ENCODE measurements around the gene CEP290.
A peak's percentile ranks its signal among the peaks of the same experiment; 100 is the strongest.
"Not testable (repeated sequence)": the region's sequence is repeated elsewhere in the genome, so short reads cannot be mapped to it uniquely, and the experiment has no call there.

The CEP290 gene

DNA sequence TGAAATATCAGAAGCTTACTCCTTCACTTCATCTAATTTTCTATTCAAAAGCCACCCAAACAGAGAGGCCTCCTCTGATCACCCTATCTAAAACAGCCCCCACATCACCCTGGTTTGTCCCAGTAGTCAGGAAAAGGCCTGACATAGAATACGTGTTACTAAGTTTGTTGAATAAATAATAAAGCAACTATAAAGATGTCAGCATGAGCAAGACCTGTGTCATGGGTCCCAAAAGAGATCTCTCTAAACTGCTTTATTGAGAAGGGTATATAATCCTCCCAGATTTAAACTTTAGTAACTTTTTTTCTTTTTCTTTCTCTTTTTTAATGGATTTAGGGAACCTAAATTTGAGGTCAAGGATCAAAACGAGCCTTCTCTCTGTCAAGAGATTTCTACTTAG, 85.3 kb downstream of the CEP290 start:
- DNase-seq (ENCODE audit: low read depth, low spot score): no peak

DNA sequence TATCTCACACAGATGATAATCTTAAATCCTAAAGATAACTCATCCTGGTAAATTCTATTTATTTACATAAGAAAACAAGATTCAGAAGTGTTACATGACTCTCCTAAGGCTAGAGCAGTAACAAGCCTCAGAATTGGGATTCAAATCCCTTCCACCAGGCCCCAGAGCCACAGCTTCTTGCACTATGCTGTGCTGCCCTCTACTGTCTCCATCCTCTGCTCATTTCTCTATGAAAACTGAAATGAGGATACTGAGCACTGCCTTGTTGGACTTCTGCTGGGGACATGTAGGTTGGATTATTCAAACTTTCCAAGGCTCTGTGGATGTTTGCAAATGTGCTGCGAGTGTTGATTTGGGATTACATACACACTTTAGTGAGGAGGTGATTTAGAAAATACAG, 89.2 kb downstream of the CEP290 start:
- DNase-seq (ENCODE audit: low read depth, low spot score): peak; percentile 45

DNA sequence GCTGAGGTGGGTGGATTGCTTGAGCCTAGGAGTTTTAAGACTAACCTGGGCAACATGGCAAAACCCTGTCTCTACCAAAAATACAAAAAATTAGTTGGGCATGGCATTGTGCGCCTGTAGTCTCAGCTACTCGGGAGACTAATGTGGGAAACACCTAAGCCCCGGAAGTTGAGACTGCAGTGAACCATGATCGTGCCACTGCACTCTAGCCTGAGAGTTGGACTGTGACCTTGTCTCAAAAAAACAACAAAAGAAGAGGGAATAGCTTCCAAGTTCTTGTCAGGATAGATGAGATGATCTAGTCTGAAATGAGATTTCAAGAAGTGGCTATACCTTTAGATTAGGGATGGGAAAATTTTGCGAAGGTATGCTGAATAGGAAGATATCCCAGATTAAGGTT, 97.9 kb downstream of the CEP290 start:
- no peak for DNase-seq (ENCODE audit: low read depth, low spot score)

DNA sequence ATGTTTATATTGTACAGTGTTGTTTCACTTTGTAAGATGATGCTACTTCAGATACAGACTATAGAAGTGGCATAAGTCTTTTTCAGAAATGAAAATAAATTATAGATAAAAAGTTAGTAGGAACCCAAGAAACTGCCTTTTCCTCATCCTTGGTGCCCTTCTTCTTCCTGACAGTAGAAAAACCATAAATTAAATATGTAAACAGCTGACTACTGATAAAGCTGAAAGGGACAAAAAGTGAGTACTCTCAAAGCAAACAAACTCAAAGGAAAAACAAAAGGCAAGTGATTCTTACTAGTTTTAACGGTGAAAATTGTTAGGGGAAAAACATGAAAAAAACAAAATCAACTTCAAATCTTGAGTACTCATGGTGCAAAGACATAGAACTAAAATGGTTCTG, 104.1 kb downstream of the CEP290 start:
- no peak for DNase-seq (ENCODE audit: low read depth, low spot score)

DNA sequence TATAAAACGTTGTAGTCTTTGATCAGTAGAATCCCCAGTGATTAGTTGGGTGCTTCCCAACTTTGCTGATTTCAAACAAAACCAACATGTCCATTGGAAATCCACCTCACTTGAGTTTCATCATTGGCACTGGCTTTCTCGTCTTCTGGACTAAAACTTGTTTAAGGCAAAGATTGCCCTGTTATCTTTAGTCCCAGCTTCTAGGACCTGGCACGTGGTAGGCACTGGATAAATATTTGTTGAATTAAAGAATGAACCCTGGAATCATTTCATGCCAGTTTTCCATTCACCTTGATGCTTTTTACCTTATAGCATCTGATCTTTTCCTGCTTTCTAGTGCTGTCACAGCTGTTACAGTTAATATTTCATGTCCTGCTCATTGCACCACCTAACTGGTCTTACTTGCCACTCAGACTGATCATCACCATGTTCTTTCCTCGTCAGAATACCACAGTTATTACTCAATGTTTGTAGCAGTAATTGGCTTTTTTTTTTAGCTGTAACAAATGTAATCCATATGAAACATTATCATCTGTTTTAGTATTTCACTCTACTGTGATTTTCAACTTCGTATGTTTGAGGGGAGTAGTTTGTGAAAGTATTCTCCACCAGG, 105.4 kb downstream of the CEP290 start:
- DNase-seq (ENCODE audit: low read depth, low spot score): peak; percentile 20

DNA sequence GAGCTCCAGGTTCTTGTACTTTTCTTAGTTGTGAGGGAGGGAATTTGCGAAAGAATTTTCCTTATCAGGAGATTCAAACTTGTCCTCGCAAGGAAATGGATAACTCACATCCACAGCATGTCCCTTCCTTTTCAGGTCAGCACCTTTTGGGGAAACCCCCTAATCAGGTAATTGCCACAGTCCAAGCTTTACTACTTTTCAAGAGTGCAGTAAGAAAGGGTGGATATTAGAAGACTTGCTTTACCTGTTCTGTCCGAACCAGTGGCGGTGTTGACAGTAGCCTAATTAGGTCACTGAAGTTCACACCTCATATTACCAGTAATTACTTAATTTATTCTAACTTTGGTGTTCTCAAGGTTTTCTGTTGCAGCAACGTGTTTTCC, 106.0 kb downstream of the CEP290 start:
- DNase-seq (ENCODE audit: low read depth, low spot score): no peak

DNA sequence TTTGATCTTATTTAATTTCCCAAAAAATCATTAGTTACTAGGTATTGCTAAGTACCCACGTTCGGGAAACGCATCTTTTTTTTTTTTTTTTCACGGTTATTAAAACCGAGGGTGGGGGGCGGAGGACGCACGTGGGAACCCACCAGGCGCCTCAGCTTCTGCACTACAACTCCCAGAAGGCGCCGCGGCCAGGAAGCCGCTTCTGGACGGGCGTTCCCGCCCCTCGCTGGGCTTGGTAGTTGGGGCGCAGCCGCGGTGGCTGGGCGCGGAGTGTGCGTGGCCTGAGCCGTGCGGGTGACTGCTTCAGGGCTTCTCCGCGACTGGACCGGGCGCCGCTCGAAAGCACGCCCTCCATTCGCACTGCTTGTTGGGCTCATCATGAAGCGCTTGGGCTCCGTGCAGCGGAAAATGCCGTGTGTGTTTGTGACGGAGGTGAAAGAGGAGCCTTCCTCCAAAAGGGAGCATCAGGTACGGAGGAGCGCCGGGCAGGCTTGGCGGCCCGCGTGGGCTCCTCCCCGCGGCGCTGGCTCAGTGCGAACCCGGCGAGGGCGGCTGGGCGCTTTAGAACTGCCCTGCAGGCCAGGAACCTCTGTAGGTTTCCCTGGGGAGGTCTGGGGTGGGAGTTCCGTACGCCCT, 106.5 kb downstream of the CEP290 start:
- peak; percentile 94 for DNase-seq (ENCODE audit: low read depth, low spot score)

DNA sequence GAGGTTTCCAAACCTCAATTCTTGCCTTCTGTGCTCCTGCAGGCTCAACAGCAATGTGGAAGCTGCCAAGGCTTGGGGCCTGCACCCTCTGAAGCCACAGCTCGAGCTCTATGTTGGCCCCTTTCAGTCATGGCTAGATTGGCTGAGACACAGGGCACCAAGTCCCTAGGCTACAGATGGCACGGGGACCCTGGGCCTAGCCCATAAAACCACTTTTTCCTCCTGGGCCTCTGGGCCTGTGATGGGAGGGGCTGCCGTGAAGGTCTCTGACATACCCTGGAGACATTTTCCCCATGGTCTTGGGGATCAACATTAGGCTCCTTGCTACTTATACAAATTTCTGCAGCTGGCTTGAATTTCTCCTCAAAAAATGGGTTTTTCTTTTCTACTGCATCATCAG, 110.7 kb downstream of the CEP290 start:
- DNase-seq (ENCODE audit: low read depth, low spot score): not testable (repeated sequence)

DNA sequence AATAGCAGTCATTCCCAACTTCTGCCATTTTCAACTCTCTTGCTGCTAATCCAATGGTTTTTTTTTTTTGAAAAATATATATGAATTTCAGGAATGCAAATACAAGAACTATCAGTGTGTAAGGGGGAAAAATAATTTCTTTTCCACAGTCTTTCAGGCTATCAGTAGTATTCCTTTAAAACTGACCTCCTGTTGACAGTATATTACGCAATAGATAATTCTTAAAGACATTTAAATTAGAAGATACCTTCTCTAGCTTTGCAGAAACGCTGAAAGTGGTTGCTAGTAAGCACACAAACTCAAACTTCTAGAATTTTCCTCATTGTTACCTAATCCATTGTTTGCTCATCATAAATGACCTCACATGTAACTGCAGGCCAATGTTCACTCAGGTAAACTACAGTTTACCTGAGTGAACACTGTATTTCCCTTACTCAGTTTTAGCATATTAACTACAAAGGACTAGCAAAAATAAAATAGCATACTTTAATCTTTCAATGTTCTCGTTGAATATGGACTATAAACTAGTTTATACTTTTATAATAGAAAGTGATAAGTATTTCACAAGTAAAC, 112.7 kb downstream of the CEP290 start, which contains the start of gene C12orf50:
C12orf50 (minus strand) TSS at position 309 of the 573 bp plus-strand sequence. CDS start 2,439 bp downstream, outside the sequence.
- DNase-seq (ENCODE audit: low read depth, low spot score): no peak

DNA sequence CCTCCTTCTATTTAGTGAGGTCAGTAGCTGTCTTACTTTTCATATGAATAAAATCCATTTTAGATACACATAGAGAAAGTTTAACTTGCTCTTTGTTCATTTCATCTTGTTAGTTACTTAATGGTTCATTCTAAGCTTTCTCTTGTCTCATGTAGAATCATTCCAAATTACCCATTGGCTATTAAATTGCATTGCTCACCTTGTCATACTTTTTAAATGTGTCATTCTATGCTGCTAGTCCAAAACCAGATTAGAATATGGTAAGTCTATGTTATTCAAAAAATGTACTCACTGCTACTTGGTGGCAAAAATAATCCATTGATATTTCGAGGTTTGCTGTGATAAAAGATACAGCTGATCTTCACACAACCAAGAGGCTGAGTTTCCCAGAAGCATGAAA, 115.7 kb downstream of the CEP290 start:
- DNase-seq (ENCODE audit: low read depth, low spot score): no peak

DNA sequence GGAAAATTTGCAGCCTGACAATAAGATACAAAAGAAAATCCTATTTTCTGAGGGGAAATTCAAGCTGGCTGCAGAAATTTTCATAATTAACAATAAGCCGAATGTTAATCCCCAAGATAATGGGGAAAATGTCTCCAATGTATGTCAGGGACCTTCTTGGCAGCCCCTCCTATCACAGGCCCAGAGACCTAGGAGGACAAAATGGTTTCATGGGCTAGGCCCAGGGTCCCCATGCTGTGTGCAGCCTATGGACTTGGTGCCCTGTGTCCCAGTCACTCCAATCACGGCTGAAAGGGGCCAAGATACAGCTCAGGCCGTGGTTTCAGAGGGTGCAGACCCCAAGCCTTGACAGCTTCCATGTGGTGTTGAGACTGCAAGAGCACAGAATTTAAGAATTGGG, 123.9 kb downstream of the CEP290 start:
- no peak for DNase-seq (ENCODE audit: low read depth, low spot score)

DNA sequence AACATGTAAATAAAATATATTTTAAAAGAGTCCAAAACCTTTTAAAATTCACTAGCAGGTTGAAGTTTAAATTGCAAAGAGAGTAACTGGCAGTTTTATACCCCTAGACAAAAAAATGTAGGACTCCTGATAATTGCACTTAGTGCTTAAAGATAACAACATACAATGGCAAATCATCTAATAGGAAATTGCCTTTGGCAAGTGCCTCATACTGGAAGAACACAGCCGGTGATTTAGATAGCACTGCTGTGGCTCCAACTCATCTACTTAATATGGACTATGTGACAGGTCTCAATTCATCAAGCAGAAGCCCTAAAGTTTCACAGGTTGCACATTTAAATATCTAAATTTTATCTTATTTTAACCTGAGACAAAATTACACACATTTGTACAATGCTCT, 126.1 kb downstream of the CEP290 start:
- DNase-seq (ENCODE audit: low read depth, low spot score): no peak

DNA sequence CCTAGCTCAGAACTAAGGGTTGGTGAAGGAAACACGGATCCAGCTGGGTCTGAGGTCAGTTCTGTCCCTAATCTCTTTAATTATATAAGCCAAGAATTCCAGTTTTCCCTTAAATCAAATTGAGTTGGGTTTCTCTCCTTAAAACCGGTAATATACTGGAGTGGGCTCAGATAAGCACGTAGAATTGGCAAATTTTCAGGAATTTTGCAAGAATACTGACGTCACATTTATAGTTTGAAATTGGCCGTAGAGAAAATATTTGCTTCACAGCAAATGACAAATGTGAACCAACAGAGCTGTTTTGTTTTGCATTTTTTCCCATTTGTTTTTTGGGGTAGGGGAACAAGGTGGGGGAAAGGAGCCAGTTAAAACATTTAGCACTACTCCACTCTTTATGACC, 130.1 kb downstream of the CEP290 start:
- DNase-seq (ENCODE audit: low read depth, low spot score): no peak

DNA sequence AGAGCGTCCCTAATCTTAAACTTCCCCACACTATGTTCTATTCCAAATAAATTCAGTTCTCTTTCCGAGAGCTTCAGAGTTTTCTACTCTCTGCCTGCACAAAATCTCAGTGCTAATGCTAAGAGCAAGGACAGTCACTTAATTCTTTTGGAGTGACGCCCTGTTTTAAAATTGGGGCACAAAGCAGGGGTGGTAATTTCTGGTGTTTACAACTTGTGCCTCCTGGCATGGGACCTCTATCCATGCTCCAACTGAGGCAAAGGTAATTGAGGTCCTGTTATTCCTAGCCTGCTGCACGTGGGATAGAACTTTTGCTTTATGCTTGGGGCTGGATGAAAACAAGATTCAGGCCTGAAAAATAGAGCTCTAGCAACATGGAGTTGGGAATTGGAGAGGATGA, 135.5 kb downstream of the CEP290 start:
- no peak for DNase-seq (ENCODE audit: low read depth, low spot score)

DNA sequence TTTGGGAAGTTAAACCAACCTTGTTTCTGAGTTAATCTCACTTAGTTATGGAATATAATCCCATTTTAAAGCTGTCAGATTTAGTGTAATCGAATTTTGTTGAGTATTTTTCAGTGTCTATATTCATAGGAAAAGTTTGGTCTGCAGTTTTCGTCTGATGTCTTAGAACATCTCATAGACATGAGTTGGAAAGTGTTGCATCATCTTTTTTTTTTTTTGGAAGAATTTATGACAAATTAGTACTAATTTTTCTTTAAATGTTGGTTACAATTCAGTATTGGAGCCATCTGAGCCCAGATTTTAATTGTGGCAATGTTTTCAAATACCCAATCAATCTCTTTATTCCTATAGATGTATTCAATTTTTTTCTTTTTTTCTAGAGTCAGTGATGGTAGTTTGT, 140.6 kb downstream of the CEP290 start:
- DNase-seq (ENCODE audit: low read depth, low spot score): no peak
